SK-N-SH (cell line): ENCODE results near the gene KERA.

Experiments
- CTCF ChIP-seq: fragments of 200-600 bp; sonication (generic); IDR thresholded peaks from 2 replicates; pipeline ENCODE4 v1.6.1; 2017; ENCODE audit warnings: antibody characterized with exemption, mild to moderate bottlenecking, moderate library complexity
- EP300 ChIP-seq, 2 experiments: IDR thresholded peaks; 2 replicates each; pipeline versions ENCODE4 v1.4.0 to v1.6.1; 2012; ENCODE audit warnings: borderline replicate concordance in 1 of 2, low read depth in 1 of 2, low read length in 1 of 2
- MXI1 ChIP-seq: IDR thresholded peaks from 2 replicates; pipeline ENCODE4 v1.6.1; 2012; ENCODE audit warnings: mild to moderate bottlenecking, low read depth, low read length, improper control_type of control experiment
- POLR2AphosphoS5 ChIP-seq: IDR thresholded peaks from 2 replicates; pipeline ENCODE4 v1.6.1; 2012; ENCODE audit warnings: low read depth, low read length
- RFX5 ChIP-seq: IDR thresholded peaks from 2 replicates; pipeline ENCODE4 v1.6.1; 2012; ENCODE audit warnings: mild to moderate bottlenecking, improper control_type of control experiment, low read length
- RXRA ChIP-seq: IDR thresholded peaks from 2 replicates; pipeline ENCODE4 v1.4.0; 2012; ENCODE audit warnings: low read depth, mild to moderate bottlenecking, borderline replicate concordance
- USF2 ChIP-seq: fragments of 150-350 bp; IDR thresholded peaks from 2 replicates; pipeline ENCODE4 v1.6.1; 2017; ENCODE audit warnings: antibody characterized with exemption, low read length, low read depth, borderline replicate concordance

GRCh38 chr12:91004872-91005271 lies 53.0 kb downstream of the KERA start, which contains the start of gene EPYC:
- no peak for TF ChIP-seq CTCF
- TF ChIP-seq RXRA = no peak
- TF ChIP-seq EP300 (IDR thresholded peaks at IDR 0.05; ENCODE audit: borderline replicate concordance in 1 of 2, low read depth in 1 of 2, low read length in 1 of 2) = no peak
- no peak for TF ChIP-seq POLR2AphosphoS5
- TF ChIP-seq RFX5 = no peak
- TF ChIP-seq USF2 = no peak
- no peak for TF ChIP-seq MXI1
